HG03457 (cell line): ENCODE measurements around the gene CCSER1.
"Not testable (repeated sequence)": the region's sequence is repeated elsewhere in the genome, so short reads cannot be mapped to it uniquely, and the experiment has no call there.

ENCODE experiments used
- ATAC-seq: cut with Tn5 transposase; IDR thresholded peaks from one replicate; pipeline ENCODE4 v1.9.1; 2021; ENCODE audit warnings: moderate number of reproducible peaks; ENCODE audit not compliant: unreplicated experiment

Gene CCSER1

GRCh38 chr4:91226867-91227266, 1099.7 kb downstream of the CCSER1 start:
- ATAC-seq, result no peak

- no peak for ATAC-seq
These were observed 1101.5 kb downstream of the CCSER1 start for GRCh38 chr4:91228659-91229058.

GRCh38 chr4:91233164-91233563, 1106.0 kb downstream of the CCSER1 start:
- no peak for ATAC-seq

GRCh38 chr4:91243132-91243531, 1115.9 kb downstream of the CCSER1 start:
- no peak for ATAC-seq

GRCh38 chr4:91256043-91256442, 1128.8 kb downstream of the CCSER1 start:
- no peak for ATAC-seq

GRCh38 chr4:91256751-91257150, 1129.6 kb downstream of the CCSER1 start:
- no peak for ATAC-seq

GRCh38 chr4:91257721-91258120, 1130.5 kb downstream of the CCSER1 start:
- ATAC-seq, result no peak

GRCh38 chr4:91258326-91258725, 1131.1 kb downstream of the CCSER1 start:
- ATAC-seq, result no peak

GRCh38 chr4:91267543-91267942, 1140.3 kb downstream of the CCSER1 start:
- ATAC-seq, result no peak

- ATAC-seq, result not testable (repeated sequence)
These were observed 1141.3 kb downstream of the CCSER1 start for GRCh38 chr4:91268481-91268880.

- ATAC-seq, result no peak
These were observed 1141.7 kb downstream of the CCSER1 start for GRCh38 chr4:91268913-91269312.

GRCh38 chr4:91279899-91280298, 1152.7 kb downstream of the CCSER1 start:
- no peak for ATAC-seq

GRCh38 chr4:91280551-91281290, 1153.5 kb downstream of the CCSER1 start:
- no peak for ATAC-seq

GRCh38 chr4:91282217-91282616, 1155.0 kb downstream of the CCSER1 start:
- ATAC-seq, result no peak

- ATAC-seq, result no peak
These were observed 1156.6 kb downstream of the CCSER1 start for GRCh38 chr4:91283726-91284230.

- ATAC-seq, result no peak
These were observed 1157.3 kb downstream of the CCSER1 start for GRCh38 chr4:91284480-91284879.

- no peak for ATAC-seq
These were observed 1158.3 kb downstream of the CCSER1 start for GRCh38 chr4:91285487-91285886.

- ATAC-seq, result no peak
These were observed 1161.6 kb downstream of the CCSER1 start for GRCh38 chr4:91288702-91289311.

- no peak for ATAC-seq
These were observed 1171.0 kb downstream of the CCSER1 start for GRCh38 chr4:91298156-91298700.

- ATAC-seq, result no peak
These were observed 1171.6 kb downstream of the CCSER1 start for GRCh38 chr4:91298824-91299223.

- no peak for ATAC-seq
These were observed 1174.9 kb downstream of the CCSER1 start for GRCh38 chr4:91302120-91302519.

GRCh38 chr4:91304292-91304691, 1177.1 kb downstream of the CCSER1 start:
- no peak for ATAC-seq
